ENCODE data around the gene TANGO6.
A peak's percentile ranks its signal among the peaks of the same experiment; 100 is the strongest.

Gene TANGO6

GRCh38 chr16:68859828-68860227, 16.5 kb downstream of the TANGO6 start:
- in situ Hi-C loops (cut with HindIII; ENCODE audit: low pct_ligation_motif_present, low pct_unique_long_range_greater_than_20kb, low sequenced_read_pairs): no loop called here
- DNase-seq: no peak

DNA sequence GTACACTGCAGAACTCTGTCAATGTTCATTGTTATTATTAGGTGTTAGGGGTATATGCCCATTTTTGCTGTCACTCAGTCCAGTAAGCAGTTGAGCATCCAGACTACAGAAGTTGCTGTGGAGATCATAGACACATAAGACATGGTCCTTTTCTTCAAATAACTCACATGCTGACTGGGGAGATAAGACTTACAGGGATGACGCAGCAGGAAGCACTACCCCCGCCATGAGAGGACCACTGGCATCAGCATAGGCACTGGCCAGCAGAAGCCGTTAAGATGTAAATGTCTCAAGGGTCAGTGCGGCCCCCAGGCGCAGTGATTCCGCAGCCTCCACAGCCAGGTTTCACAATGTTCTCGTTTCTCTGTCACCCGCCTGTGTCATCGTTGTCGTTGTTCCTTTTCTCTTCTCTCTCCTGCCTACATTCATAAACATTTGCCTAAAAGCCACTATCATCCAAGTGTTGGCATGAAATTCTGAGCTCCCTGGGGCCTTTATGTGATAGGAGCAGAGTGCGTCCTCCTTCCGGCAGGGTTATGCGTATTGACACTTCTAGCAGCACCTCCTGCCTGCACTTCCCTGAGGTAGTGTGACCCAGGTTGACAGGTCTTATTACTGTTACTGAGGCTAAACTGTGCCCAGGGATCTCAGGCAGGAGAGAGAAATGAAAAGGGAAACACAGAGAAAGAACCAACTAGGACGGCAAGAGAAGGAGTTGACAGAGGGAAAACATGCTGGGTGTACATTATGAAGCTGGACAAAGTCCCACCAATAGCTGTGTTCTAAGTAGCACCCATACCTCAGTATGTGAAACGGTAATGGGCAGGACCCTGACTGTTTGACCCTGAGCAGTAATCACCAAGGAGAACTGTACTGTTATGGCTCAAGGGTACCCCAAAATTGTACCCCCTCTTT, 17.9 kb downstream of the TANGO6 start:
- no peak for DNase-seq
- in situ Hi-C loops (cut with HindIII; ENCODE audit: low pct_ligation_motif_present, low pct_unique_long_range_greater_than_20kb, low sequenced_read_pairs): no loop called here

DNA sequence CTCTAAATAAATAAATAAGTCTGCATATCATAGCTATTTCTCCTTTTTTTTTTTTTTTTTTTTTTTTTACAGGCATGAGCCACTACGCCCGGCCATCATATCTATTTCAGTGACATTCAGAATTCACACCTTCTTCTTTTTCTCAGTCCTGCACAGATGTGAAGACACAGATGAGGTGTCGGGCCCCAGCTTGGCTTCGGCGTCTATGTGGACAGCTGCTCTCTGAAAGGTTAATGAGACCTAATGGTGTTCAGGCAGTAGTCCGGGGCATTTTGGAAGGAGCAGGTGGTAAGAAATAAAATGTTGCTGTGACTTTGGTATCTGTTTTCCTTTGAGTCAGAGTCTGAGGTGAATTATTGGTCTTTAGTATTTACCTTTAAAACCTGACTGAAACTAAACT, 23.6 kb downstream of the TANGO6 start:
- in situ Hi-C loops (cut with HindIII; ENCODE audit: low pct_ligation_motif_present, low pct_unique_long_range_greater_than_20kb, low sequenced_read_pairs): no loop called here

DNA sequence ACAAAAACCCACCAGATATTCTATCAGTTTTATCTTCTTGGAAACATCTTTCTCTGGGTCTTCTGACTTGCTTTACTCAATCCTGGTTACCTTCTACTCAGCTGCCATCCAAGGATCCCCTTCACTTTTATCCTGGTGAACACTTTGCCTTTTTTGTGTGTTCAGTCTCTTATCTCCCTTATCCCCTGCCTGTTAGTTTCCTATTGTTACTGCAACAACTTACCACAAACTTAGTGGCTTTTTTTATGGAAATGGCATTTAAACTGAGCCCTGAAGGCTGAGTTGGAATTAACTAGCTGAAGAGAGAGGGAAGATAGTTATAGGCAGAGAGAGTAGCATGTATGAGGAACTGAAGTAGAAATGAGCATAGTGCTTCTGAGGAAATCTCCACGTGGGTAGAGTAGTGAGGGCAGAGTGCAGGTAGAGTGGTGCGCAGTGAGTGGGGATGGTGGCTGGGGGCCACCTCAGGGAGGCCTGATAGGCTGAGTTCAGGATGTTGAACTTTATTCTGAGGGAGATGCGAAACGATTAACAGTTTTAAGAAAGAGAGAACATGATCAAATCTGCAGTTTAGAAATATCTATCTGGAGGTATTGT, 26.3 kb downstream of the TANGO6 start:
- DNase-seq: no peak
- in situ Hi-C loops (cut with HindIII; ENCODE audit: low pct_ligation_motif_present, low pct_unique_long_range_greater_than_20kb, low sequenced_read_pairs): no loop called here

More for the DNA sequence above, 23.6 kb downstream of the TANGO6 start:
- no peak for DNase-seq

DNA sequence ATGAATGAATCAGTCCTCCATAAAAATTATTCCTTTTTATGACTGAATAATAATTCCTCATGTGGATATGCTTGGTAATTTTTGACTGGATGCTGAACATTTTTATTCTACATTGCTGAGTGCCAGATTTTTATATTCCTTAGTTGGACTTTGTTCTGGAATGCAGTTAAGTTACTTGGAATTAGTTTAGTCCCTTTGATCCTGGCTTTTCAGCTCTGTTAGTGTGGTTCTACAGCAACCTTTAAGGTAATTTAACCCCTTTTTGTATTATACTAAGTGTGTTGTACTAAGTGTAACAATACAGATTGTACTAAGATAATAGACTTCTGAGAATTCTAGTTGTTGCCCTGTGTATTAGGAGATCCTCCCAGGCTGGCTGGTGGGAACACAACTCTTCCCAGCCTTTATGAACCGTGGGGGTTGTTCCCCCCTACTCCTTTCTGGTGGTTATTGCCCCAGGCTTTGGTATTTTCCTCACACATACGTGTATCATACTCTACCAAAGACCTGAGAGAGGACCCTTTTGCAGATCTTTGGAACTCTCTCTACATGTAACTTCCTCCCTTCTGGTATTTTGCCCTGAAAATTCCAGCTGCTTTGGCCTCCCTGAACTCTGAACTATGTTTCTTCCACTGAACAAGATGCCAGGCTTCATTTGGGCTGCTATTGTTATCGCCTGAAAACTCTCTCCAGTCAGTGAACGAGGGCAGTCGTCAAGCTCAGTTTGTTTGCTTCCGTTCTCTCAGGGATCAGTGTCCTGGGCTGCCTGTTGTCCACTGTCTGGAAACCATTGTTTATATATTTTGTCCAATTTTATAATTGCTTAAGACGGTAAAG, 30.5 kb downstream of the TANGO6 start:
- no peak for DNase-seq
- in situ Hi-C loops (cut with HindIII; ENCODE audit: low pct_ligation_motif_present, low pct_unique_long_range_greater_than_20kb, low sequenced_read_pairs): no loop called here

- DNase-seq: no peak
- in situ Hi-C loops (cut with HindIII; ENCODE audit: low pct_ligation_motif_present, low pct_unique_long_range_greater_than_20kb, low sequenced_read_pairs): no loop called here
Measured at GRCh38 chr16:68875871-68876270, 32.5 kb downstream of the TANGO6 start.

DNA sequence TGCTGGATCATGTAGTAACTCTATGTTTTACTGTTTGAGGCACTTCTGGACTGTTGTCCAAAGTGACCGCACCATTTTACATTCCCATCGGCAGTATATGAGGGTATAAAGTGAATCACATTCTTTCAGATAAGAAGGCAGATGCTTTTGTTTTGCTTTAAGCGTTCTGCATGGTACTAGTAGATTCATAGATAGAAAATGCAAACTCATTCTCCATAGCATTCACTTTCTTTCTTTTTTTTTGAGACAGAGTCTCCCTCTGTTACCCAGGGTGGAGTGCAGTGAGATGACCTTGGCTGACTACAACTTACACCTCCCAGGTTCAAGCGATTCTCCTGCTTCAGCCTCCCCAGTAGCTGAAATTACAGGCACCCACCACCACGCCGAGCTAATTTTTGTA, 40.4 kb downstream of the TANGO6 start:
- DNase-seq: no peak
- in situ Hi-C loops (cut with HindIII; ENCODE audit: low pct_ligation_motif_present, low pct_unique_long_range_greater_than_20kb, low sequenced_read_pairs): no loop called here

DNA sequence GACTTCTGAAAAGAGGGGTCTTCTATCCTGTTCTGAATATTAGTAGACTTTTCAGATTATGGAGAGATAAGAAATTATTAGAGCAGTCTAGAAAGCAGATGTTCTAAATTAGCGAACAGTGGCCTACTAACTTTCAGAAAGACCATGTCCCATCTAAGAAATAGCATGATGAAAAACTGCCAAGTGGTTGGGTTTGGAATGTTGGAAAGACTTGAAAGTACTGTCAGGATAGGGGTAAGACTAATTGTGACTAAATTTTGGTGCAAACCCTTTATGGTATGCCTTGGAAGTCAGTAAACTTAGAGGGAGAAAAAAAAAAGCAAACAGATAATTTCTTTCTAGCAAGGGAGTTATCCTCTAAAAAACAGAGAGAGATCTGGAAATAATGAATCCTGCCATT, 41.1 kb downstream of the TANGO6 start:
- in situ Hi-C loops (cut with HindIII; ENCODE audit: low pct_ligation_motif_present, low pct_unique_long_range_greater_than_20kb, low sequenced_read_pairs): no loop called here
- no peak for DNase-seq

GRCh38 chr16:68884861-68885720, 41.8 kb downstream of the TANGO6 start:
- DNase-seq: no peak
- in situ Hi-C loops (cut with HindIII; ENCODE audit: low pct_ligation_motif_present, low pct_unique_long_range_greater_than_20kb, low sequenced_read_pairs): no loop called here

DNA sequence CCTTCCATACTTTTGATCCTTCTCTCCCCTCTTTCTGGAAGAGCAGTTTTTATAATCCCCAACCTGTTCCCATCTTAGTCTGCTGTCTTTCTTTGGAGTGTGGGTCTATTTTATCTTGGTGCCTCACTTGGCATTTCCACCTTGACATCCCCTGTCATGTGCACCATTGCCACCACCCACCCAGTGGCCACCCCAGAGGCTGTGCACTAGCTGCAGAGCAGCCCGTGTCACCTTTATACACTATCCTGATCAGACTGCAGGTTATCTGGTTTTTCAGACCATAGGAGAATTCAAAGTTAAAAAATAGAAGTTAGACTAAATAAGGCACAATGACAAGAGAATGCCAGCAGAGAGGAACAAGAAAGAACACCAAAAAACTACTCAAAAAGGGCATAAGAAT, 43.8 kb downstream of the TANGO6 start:
- in situ Hi-C loops (cut with HindIII; ENCODE audit: low pct_ligation_motif_present, low pct_unique_long_range_greater_than_20kb, low sequenced_read_pairs): no loop called here
- DNase-seq: no peak

GRCh38 chr16:68889508-68890150, 46.3 kb downstream of the TANGO6 start:
- DNase-seq: no peak
- in situ Hi-C loops (cut with HindIII; ENCODE audit: low pct_ligation_motif_present, low pct_unique_long_range_greater_than_20kb, low sequenced_read_pairs): no loop called here

GRCh38 chr16:68892214-68892613, 48.9 kb downstream of the TANGO6 start:
- DNase-seq: no peak
- in situ Hi-C loops (cut with HindIII; ENCODE audit: low pct_ligation_motif_present, low pct_unique_long_range_greater_than_20kb, low sequenced_read_pairs): no loop called here

GRCh38 chr16:68892898-68893297, 49.6 kb downstream of the TANGO6 start:
- in situ Hi-C loops (cut with HindIII; ENCODE audit: low pct_ligation_motif_present, low pct_unique_long_range_greater_than_20kb, low sequenced_read_pairs): no loop called here
- no peak for DNase-seq

DNA sequence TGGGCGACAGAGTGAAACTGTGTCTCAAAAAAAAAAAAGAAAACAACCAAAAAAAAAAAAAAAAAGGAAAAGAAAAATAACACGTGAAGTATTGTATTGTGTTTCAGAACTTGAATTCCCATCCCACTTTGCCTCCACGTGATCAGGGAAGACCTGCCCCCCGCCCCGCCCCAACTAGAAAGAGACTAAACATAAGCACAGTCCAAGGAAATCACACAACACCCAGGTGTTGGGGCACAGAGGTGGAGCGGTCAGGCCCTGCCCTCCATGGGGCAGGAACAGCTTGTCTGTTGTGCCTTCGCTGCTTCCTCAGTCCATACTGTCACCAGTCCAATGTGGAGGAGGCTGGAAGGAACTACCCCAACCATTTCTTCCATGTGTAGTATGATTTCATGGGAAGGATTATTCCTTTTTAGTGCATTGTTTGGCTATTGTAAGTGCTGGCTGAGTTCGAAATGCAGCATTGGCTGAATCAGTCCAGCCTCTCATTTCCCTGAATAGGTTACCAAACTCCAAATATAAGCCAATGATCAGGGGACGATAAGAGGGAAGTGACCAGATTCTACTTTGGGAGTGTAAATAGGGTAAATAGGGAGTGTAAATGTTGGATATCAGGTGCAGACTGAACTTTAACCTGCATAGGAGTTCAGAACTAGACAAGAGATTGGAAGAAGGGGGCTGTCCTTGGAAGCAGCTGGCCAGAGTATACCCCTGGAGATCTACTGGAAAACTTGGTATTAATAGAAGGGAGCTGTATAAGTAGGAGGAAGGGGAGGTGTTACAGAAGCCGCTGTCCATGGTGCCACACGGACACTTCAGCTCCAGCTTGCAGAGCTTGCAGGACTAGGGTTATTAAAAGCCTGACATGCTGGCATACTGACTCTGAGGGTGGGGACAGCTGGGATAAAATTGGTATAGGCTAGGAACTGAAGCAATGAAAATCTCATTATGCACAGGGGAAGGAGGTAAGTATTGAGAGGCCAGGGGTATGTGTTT, 50.7 kb downstream of the TANGO6 start:
- in situ Hi-C loops (cut with HindIII; ENCODE audit: low pct_ligation_motif_present, low pct_unique_long_range_greater_than_20kb, low sequenced_read_pairs): no loop called here
- peak; percentile 42 for DNase-seq

DNA sequence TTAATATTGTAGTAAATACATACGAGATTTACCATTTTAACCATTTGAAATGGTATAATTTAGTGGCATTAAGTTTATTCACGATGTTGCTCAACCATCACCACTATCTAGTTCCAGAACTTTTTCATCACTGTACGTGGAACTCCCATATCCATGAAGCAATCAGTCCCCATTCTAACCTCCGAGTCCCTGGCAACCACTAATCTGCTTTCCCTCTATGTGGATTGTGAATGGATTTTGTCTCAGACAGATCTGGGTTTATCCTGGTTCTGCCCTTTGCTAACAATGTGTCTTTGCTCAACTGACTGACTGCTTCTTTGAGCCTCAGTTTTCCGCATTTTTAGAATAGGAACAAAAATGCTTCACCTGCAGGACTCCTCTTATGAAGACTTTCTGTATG, 51.4 kb downstream of the TANGO6 start:
- no peak for DNase-seq
- in situ Hi-C loops (cut with HindIII; ENCODE audit: low pct_ligation_motif_present, low pct_unique_long_range_greater_than_20kb, low sequenced_read_pairs): no loop called here

GRCh38 chr16:68898026-68898425, 54.7 kb downstream of the TANGO6 start:
- in situ Hi-C loops (cut with HindIII; ENCODE audit: low pct_ligation_motif_present, low pct_unique_long_range_greater_than_20kb, low sequenced_read_pairs): no loop called here
- no peak for DNase-seq

DNA sequence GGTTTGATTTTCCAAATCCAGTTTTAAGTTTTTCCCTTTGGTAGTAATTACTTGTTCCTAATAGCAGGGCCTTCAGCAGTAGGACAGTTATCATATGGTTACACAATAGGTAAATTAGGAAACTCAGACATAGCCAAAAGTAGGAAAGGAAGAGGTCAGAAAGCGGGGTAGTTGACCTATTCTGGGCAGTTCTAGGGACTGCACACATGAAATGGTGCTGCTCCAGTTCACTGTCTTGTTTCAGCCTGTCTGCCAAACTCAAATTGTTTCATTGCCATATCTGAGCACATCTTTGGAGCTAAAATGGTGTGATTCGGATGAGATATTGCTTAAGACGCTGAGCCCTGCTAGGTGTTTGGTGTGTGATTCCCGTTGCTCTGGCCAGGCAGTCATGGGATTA, 56.7 kb downstream of the TANGO6 start:
- no peak for DNase-seq
- in situ Hi-C loops (cut with HindIII; ENCODE audit: low pct_ligation_motif_present, low pct_unique_long_range_greater_than_20kb, low sequenced_read_pairs): loop anchor here (25.0 kb wide), 1 partner anchor 212 kb away; the partner anchor contains the start of gene HAS3

All from ACHN (cell line).